Uterus (tissue), 2 donors: ENCODE results near the gene SOWAHD.

Source experiments
- CTCF ChIP-seq, 4 experiments: fragments of 200-600 bp in 2 of 4; fragments of 450-650 bp in 2 of 4; sonication (generic) in 2 of 4; IDR thresholded peaks; one replicate each; pipeline ENCODE4 v1.5.1; 2016 to 2019; ENCODE audit warnings: antibody characterized with exemption in 4 of 4, mild to moderate bottlenecking in 2 of 4, moderate library complexity in 1 of 4
- POLR2A ChIP-seq, 2 donors: fragments of 450-650 bp; IDR thresholded peaks; one replicate each; pipeline ENCODE4 v1.6.1; 2016; ENCODE audit warnings: antibody characterized with exemption in 2 of 2, mild to moderate bottlenecking in 1 of 2, moderate library complexity in 1 of 2

GRCh38 chrX:119759248-119759766 lies 919 bp downstream of the SOWAHD start:
- TF ChIP-seq CTCF (IDR thresholded peaks at IDR 0.05) = no peak
- no peak for TF ChIP-seq POLR2A (IDR thresholded peaks at IDR 0.05)
